HPDE6-E6E7 (cell line): Measurements from ENCODE around the gene CACNB3.
"Not testable (repeated sequence)": the region's sequence is repeated elsewhere in the genome, so short reads cannot be mapped to it uniquely, and the experiment has no call there.

Source experiments
- DNase-seq: peaks from one replicate; pipeline ENCODE4 v3.0.0; 2011; ENCODE audit warnings: missing footprints; ENCODE audit errors: extremely low spot score

Gene CACNB3

DNA sequence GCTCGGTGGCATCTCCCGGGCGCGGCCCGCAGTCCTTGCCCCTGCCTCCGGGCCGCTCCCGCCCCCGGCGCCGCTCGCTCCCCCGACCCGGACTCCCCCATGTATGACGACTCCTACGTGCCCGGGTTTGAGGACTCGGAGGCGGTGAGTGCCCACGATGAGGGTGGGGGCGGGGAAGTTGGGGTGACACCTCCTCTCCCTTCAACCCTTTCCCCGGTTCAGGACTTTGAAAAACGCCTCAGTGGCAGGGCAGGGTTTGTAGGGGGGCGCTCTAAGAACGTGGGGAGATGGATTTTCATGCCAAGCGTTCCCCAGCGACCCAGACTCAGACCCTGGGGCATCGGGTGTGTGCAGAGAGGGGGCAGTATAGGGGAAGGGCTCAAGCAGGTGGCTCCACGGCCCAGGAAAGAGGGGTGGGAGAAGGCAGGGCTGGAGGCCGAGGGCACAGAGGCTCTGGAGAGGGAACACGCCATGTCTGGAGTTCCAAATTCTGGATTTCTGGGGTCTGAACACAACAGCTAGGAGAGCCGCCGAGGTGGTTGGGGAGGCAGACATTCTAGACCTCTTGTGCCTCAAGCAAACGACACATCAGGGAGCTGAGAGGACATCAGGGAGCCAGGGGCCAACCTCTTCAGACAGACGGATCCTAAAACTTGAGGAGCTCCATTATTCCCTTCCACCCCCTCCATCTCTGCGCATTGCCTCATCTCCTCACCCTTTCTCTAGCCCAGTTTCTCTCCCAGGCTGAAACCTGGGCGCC is 715 bp downstream of the CACNB3 start:
- DNase-seq, result no peak

DNA sequence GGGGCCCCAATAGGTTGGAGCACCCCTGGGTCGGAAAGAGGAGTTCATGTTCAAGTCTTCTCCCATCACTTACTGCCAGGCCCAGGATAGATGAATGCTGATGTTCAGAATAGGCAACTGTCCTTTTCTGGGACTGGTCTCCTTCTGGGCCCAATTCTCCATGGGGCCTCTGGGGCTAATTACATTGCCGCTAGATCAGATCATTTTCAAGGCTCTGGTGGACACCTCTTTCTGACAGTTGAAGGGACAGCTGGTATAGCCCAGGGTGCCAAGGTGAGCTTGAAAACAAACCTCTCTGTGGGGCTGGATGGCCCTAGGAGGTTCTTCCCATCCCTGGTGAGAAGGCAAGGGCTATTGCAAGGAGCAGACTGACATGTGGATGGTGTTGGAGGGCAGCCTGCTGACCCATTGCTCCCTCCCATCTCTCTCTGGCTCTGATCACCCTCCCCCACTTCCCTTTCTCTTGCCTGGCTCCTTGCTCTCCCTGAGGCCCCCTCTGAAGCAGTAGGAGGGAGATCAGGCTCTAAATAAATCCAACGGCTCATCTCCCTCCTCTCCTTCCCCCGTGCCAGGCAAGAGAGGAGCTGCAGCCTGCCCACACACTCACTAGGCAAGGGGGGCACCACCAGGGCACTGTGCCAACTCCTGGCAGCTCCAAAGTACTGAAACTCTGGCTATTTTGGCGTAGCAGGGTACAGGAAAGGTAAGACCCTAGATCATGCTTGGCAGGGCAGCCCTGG is 1.9 kb downstream of the CACNB3 start:
- no peak for DNase-seq

DNA sequence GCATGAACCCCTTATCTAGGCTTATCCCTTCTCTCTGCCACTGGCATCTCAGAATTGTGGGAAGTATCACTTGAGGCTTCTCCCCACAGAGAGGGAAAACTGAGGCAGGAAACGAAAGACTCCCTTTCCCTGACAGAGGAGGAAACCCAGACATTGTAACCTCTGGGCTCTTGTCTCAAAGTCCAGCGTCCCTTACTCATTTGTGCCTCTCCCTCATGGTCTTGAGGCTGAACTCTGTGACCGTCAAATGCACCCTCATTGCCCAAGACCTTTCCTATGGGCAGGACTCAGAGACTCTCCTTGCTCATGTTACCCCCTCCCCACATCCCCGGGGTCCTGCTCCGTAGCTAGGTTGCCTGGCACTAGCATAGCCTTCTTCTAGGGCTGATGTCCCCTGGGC is 3.8 kb downstream of the CACNB3 start:
- no peak for DNase-seq

GRCh38 chr12:48822711-48823110 is 4.4 kb downstream of the CACNB3 start:
- no peak for DNase-seq

DNA sequence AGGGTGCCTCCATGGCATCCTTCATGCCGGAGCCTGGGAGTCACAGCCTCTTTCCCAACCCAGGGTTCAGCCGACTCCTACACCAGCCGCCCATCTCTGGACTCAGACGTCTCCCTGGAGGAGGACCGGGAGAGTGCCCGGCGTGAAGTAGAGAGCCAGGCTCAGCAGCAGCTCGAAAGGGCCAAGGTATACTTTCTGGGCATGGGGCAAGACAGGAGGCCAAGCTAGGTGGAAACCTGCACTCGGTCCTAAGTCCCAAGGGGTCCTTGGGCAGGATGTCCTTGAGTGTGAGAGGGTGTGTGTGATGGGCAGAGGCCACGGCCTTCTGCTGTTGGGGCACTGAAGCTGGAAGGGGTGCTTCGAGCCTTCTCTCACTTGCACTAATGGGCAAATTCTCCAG is 5.0 kb downstream of the CACNB3 start:
- DNase-seq, result no peak

DNA sequence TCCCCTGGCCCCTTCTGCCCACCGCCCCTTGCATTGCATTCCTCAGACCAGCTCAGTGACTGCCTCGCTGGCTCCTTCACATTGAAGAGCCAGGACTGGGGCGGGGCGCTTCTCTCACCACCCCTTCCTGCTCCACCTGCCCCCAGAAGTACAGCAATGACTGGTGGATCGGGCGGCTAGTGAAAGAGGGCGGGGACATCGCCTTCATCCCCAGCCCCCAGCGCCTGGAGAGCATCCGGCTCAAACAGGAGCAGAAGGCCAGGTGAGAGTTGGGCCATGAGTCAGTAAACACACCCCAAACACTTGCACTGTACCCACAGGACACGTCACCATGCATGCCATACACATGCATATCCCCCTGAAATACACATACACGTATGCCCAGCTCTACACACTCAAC is 5.8 kb downstream of the CACNB3 start:
- peak; percentile 97 for DNase-seq

DNA sequence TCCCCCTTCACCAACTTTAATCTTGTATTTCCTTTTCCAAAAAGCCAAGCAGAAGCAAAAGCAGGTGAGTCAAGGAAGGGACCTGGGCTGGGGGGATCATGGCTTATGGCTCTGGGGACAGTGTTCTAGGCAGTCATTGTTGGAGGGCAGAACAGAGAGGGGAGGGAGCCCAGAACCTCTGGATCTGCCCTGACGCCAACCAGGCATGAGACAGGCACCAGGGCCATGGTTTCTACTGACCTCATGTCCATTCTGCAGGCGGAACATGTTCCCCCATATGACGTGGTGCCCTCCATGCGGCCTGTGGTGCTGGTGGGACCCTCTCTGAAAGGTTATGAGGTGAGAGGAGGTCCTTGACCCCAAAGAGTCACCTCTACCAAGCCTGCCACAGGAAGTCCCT is 6.6 kb downstream of the CACNB3 start:
- DNase-seq, result no peak

DNA sequence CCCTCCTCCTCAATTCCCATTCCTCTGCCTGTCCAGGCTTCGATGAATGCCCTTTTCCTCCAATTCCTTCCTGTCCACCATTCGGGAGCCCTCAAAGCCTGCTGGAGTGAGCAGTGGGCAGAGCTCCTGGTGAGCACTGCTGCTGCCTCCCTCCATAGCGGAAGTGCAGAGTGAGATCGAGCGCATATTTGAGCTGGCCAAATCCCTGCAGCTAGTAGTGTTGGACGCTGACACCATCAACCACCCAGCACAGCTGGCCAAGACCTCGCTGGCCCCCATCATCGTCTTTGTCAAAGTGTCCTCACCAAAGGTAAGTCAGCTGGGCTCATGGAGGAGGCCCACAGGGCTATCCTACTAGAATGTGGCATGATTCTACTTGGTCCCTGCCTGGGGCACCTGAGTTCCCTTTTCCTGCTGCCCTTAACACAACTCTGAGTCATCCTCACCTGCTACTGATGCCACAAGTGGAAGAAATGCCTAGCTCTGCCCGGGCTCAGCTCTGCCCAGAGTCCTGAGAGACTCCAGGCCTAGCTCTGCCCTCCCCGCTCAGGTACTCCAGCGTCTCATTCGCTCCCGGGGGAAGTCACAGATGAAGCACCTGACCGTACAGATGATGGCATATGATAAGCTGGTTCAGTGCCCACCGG is 8.0 kb downstream of the CACNB3 start:
- peak; percentile 71 for DNase-seq

GRCh38 chr12:48827026-48827425 is 8.7 kb downstream of the CACNB3 start:
- DNase-seq, result no peak

GRCh38 chr12:48827513-48828096 is 9.3 kb downstream of the CACNB3 start:
- DNase-seq, result no peak

DNA sequence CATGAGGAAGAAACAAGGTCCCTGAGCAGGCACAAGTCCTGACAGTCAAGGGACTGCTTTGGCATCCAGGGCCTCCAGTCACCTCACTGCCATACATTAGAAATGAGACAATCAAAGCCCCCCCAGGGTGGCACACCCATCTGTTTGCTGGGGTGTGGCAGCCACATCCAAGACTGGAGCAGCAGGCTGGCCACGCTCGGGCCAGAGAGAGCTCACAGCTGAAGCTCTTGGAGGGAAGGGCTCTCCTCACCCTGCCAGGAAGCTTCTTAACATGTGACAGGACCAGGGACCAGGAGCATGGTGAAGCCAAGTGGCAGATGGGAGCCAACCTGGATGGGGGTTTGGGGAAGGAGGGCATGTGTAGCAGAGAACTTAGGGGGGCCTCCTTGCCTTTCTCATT is 10.0 kb downstream of the CACNB3 start:
- DNase-seq, result no peak

DNA sequence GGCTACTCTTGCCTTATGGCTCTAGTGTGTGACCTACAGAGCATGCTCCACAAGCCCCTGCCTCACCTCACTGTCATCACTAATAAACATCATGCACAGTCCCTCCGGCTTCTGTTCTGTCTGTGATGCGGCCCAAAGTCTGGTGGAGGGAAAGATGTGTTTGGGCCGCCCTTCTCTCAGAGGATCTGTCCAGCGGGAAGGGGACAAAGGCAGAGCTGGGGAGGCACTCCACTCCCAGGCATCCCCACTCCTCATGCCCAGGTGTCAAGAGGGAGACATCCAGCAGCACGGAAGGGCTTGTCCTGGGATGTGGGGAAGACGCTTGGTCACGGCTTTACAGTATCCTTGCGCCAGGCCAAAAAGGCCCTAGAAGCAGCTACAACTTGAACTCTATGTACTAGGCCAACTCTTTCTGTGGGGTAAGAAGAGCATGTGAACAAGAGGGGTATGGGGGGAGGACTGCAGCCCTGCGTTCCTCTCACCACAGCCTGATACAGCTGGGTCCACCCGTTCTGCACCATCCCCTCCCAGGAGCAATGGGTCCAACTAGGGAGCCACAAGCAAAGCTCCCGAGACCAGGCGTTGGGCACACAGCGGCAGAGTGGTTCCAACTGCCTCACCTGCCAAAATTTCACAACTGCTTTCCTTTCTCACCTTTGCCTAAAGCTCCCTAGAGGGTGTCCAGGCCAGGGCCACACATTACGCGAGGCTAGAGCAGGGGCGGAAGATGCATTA is 10.7 kb downstream of the CACNB3 start:
- no peak for DNase-seq

DNA sequence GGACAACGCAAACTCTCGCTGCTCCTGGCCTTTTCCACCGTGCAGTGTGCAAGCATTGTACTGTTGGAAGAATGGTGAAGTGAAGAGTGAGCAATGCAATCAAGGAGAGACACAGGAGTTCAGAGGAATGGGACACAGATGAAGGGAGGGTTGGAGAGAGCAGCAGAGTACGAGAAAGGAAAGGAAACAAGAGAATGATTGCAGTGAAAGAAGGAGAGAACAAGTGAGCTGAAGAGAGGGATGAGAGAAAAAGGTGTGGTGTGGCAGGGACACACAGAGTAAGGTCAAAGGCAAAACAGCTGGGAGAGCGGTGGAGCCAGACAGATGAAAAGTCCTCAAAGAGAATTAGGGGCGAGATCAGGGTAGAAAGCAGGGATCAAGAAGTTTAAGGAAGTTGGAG is 13.0 kb downstream of the CACNB3 start:
- DNase-seq, result no peak

DNA sequence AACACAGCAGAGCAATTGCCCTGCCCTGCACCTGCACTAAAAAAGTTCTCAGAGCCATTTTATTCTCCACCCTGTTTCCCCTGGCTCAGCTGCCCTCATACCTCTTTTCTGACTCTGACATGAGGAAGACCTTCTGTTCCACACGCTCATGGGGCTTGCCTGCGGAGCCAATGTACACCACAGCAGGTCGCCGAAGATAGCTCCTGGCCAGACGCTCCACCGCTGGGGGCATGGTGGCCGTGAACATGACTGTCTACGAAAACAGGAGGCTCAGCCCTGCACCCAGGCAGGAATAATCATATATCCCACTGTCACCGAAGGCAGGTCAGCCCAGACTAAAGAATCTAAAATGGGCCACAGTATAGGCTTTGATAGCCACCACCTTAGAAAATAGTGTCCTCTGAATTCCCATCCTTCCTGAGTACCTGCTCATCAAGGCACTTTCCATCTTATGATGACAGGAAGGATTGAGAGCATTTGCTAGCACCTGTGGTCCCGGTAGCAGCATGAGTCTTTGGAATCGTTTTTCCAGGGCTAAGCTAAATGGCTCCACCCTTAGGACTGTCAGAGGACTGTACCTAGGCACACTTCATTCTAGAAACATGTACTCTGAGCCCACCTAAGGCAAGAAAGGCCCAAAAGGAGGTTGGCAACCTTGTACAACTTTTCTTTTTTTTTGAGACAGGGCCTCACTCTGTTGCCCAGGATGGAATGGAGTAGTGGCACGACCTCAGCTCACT is 14.2 kb downstream of the CACNB3 start:
- DNase-seq, result no peak

- no peak for DNase-seq
These were observed 19.8 kb downstream of the CACNB3 start for GRCh38 chr12:48838048-48838447.

DNA sequence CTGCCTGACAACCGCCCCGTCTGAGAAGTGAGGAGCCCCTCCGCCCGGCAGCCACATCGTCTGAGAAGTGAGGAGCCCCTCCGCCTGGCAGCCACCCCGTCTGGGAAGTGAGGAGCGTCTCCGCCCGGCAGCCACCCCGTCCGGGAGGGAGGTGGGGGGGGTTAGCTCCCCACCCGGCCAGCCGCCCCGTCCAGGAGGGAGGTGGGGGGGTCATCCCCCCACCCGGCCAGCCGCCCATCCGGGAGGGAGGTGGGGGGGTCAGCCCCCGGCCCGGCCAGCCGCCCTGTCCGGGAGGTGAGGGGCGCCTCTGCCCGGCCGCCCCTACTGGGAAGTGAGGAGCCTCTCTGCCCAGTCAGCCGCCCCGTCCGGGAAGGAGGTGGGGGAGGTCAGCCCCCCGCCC is 23.7 kb downstream of the CACNB3 start:
- not testable (repeated sequence) for DNase-seq

GRCh38 chr12:48851883-48852733 is 33.8 kb downstream of the CACNB3 start, which contains the start of gene DDX23:
Gene DDX23 (minus strand): TSS chr12:48852163. CDS start chr12:48845782, 6,381 bp downstream.
- peak; percentile 98 for DNase-seq

- peak; percentile 66 for DNase-seq
These were observed 34.7 kb downstream of the CACNB3 start for GRCh38 chr12:48852734-48853688.

DNA sequence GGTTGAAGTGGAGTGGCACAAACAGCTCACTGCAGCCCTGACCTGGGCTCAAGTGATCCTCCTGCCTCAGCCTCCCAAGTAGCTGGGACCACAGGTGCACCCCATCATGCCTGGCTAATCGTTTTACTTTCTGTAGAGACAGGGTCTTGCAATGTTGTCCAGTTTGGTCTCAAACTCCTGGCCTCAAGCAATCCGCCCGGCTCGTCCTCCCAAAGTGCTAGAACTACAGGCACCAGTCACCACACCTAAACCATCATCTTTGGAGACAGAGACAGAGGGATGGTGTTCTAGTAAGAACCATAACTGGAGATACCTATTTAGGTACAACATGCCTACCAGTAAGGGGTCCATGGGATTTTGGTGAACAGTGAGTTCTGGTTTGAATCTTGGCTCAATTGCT is 36.2 kb downstream of the CACNB3 start:
- DNase-seq, result no peak
